Measurements from ENCODE around the gene ALG12.

DNA sequence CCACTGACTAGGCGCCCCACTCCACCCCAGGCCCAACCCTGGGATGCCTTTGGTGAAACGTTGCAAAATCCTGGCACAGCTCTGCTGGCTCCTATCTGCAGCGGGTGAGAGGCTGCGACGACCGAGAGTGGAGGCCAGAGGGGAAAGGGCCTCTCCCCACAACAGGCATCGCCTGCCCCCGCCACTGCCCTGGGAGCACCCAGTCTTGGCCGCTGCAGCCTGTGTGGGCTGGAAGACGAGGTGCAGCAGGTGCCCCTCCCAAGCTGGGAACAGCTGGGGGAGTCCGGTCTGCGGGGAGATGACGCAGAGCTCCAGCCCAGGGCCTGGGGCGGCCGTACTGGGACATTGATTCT is 38.2 kb upstream of the ALG12 start:
- TF ChIP-seq CTCF (conservative IDR thresholded peaks at IDR 0.05; ENCODE audit: low read depth, low read length) (no peak), EZH2 (IDR thresholded peaks at IDR 0.05; ENCODE audit: borderline replicate concordance, low read depth, low read length, poor library complexity, severe bottlenecking) (no peak)
